HG02885 (cell line): Measurements from ENCODE around the gene HOATZ.
A peak's percentile ranks its signal among the peaks of the same experiment; 100 is the strongest.

Source experiments
- ATAC-seq: cut with Tn5 transposase; IDR thresholded peaks from one replicate; pipeline ENCODE4 v1.9.1; 2021; ENCODE audit warnings: mild to moderate bottlenecking; ENCODE audit not compliant: unreplicated experiment, poor library complexity

Gene HOATZ

DNA sequence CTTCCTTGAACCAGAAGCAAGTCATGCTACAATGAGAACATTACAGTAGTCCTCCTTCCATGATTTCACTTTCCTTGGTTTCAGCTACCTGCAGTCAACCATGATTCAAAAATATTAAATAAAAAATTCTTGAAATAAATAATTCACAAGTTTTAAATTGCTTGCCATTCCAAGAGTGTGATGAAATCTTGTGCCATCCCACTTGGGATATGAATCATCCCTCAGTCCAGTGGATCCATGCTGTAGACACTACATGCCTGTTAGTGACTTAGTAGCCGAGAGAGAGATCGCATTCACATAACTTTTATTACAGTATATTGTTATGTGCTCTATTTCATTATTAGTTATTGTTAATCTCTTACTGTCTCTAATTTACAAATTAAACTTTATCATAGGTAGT, 6.0 kb downstream of the HOATZ start:
- ATAC-seq = no peak

DNA sequence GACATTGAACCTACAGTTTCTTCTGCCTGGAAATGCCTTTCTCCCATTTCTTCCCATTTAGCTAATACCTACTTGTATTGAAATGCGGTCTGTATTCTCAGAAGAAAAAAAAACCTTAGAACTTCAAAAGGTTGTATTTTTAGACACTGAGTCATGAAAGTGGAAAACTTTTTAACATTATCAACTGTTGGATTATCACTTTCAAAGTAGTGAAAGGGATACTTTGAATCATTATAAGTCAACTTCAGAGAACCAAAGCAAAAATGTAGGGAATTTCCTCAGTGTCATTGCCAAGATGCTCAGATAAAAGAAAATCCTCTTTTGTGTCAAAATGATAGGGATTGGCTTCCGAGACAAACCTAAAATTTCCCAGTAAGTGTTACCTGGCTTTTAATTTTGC, 6.6 kb downstream of the HOATZ start:
- ATAC-seq = no peak

DNA sequence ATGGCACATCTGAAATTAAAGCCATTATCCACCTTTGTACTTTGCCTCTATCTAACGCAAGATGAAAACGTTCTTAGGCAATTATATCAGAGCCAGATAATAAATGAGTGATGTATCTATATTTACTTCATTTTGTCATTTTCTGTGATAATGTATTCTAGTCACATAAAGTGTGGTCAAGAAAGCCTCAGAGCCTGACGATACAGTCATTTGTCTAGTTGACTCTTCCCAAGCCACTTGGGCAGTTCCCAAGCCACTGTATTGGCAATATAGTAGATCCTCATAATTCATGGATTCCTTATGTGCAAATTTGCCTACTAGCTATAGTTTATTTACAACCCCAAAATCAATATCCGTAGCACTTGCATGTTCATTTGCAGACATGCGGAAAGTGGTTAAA, 7.8 kb downstream of the HOATZ start:
- ATAC-seq = no peak

DNA sequence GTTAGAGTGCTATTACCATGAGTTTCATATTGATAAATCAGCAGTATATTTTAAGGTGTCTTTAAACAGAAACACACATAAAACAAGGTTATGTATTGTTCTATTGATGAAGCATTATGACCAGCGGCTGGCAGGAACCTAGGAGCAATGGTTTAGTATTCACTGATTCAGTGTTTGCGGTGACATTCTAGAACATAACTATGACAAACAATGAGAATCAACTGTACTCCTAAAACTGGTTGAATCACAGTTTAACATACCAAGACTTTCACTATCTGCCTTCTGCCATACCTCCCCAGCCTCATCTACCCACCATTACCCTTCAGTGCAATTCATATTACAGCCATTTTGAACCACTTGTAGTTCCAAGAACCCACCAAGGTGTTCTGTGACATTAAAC, 8.8 kb downstream of the HOATZ start:
- ATAC-seq = no peak

DNA sequence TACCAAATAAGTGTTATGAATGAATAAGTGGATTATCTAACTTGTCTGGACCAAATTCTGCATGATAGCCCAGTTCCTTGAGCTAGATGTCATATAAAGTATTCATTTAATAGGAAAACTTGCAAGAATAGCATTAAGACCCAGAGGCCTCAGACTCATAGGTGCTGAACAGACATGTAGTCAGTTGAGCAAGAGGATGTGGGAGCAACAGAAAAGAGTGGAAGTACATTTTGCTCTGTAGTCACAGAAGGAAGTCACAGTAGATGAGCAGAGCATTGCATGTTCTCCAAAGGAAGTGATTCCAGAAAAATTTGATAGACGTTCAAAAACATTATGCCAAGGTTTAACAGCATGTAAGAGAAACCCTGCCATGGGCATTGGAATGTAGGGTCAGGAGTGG, 9.5 kb downstream of the HOATZ start:
- ATAC-seq = no peak

DNA sequence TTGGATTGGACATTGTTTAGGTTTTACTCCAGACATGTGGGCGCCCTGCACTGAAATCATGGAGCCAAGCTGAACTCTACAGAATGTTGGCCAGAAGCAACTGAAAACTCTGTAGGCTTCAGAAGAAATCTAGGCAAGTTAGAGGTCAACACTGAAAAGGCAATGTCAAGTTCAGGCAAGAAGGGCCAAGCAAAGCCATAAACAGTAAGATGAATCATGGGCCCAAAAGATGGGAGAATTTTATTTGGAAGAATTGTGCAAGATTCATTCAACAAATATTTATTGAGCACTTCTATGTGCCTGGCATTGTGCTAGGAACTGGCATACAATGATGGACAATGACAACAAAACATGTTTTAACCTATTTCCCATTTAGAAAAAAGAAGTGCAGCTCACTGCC, 10.9 kb downstream of the HOATZ start:
- no peak for ATAC-seq

DNA sequence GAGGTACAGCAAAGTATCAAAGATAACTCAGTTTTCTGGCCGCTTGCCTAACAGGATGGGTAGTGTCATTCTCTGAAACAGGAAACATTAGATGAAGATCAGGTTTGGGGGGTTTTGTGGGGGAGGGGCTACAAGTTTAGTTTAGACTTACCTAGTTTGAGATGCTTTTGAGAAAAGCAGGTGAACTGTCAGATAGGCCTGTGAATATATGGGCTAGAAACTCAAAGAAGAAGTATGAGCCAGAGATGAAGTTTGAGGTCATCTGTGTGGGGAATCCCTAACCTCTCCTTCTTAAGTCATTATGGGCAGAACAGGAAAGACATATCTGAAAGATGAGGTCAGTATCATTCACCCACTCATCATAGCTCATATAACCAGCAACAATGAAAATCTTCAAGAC, 11.9 kb downstream of the HOATZ start:
- ATAC-seq = peak; percentile 80

DNA sequence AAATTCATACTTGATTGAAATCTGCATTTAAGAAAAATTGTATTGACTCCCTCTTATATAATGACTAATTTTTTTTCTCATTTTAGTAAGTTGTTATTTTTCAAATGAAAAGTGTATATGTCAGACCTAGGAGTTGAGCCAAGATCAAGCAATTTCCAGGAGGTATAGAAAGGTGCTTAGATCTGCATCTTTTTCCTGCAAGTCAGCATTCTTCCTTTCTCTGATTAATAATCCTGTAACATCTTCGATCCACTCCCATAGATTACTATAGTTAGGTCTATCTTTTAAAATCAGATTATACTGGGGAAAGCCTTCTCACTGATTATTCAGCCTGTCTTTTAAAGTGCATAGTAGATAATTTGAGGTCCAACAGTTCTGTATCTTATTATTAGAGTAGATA, 12.7 kb downstream of the HOATZ start:
- ATAC-seq = no peak

DNA sequence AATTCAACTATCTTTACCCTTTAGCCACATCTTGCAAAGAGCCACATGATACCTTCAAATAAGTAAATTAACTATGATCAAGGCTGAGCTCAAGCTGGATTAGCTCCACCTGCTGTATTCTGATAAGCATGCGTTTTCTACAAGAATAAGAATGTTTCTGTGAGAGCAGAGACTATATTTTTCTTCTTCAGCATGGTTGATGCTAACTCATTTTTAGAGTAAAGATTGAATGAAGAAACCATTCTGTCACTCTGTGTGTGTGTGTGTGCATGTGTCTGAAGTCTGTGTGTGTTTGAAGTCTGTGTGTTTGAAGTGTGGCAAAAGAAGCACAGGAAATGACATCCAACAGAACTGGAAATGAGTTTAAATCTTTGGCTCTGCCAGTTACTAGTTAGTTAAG, 14.0 kb downstream of the HOATZ start:
- no peak for ATAC-seq

DNA sequence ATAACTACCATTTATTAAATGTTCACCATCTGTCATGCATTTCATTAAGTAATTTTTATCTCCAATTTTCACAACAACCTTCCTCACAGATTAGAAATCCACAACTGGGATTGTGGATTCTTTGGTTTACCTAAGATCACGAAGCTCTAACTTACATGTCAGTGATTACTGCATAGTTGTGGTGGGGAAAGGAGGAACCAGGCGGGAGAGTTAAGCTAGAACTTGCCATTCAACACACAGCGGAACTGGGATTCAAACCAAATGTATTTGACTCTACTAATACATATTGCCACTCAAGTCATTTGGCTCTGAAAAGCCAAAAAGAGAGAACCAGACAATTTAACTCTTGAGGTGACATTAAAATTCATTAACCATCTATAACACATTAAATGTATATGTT, 15.5 kb downstream of the HOATZ start:
- ATAC-seq = no peak

DNA sequence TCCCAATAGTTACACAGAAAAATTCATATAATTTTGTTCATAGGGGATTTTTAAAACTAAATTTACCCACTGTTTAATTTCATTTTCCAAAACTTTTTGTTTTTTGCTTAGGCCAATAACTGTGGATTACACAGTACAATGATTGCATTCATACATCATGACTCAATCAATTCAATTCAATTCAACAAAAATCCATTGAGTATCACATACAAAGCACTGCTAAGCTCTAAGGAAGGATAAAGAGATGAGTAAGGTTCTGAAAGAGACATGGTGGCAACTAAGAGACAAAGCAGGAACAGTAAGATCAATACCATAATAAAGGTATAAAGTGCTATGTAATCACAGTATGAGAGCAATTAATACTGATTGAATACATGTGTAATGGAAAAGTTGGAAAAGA, 16.6 kb downstream of the HOATZ start:
- ATAC-seq = no peak

DNA sequence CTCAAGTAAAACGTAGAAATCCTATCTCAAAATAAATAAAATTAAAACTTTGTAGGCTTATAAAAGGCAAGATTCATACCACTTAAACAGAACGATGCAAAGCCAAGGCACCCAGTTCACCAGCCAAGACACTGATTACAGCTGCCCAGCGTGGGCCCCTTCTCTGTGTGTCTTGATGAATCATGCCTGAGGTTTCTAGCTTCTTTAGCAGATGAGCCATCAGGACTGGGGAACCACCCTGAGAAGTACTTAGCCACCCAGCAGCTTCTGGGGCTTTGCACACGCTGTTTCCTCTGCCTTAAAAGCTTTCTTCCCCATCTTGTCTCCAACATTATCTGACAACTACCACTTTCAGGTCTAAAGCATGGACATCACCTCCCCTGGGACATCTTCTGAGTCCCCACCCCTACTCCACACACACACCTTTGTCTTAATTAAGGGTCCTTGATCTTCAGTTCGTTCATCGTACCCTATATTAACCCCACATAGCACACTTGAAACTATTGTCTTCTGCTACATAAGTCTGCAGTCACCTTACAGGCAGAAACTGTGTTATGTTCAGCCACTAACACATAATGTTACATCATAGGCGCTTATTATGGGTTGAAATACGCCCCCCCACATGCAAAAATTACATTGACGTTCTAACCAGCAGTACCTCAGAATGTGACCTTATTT, 17.2 kb downstream of the HOATZ start:
- peak; percentile 91 for ATAC-seq

DNA sequence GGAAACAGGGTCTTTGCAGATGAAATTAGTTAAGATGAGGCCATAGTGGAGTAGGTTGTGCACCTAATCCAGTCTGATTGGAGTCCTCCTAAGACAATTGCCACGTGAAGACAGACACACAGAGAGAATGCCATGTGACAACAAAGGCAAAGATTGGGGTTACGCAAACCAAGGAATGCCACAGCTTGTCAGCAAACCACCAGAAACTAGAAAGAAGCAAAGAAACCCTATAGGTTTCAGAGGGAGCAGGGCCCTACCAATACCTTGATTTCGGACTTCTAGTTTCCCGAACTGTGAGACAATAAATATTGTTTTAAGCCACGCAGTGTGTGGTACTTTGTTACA, 17.8 kb downstream of the HOATZ start:
- no peak for ATAC-seq

DNA sequence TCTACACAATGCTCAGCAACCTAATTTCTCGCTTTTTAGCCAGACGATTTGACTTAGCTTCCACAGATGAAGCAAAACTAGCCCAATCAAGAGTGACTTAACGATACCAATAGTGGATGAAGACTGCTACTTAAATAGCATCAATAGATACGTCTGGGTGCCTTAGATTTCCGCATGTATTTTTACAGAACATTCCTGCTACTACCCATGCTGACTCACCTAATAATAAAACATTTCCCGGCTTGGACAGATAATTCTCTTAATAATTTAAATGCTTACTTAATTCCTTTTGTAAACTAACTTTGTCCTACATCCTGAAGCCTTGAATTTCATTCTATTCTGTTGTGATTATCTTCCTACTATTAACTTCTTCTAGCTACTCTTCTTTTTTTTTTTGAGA, 20.7 kb downstream of the HOATZ start:
- ATAC-seq = no peak

DNA sequence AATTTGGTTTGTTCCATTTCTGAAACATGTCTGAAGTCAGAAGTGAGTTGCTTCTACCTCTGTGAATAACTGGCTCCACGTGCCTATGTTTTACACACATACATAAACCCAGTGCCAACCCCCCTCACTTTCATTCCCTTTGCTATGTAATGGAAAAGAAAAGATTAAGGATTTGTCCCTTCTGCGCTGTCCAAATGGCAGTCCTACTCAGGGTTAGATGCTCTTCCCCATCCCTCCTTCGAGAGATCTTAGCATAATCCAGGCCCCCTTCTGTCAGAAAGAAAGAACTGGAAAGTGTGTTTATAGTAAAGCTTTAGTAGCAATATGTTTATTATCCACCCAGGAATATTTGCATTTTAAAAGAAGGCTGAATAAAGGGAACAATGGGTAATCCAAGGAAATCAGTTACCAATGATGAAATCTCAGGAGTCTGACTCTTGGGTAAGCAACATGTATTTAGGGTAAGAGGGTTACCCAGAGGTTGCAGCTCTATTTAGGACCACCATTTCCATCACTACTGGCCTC, 22.8 kb downstream of the HOATZ start:
- ATAC-seq = no peak

DNA sequence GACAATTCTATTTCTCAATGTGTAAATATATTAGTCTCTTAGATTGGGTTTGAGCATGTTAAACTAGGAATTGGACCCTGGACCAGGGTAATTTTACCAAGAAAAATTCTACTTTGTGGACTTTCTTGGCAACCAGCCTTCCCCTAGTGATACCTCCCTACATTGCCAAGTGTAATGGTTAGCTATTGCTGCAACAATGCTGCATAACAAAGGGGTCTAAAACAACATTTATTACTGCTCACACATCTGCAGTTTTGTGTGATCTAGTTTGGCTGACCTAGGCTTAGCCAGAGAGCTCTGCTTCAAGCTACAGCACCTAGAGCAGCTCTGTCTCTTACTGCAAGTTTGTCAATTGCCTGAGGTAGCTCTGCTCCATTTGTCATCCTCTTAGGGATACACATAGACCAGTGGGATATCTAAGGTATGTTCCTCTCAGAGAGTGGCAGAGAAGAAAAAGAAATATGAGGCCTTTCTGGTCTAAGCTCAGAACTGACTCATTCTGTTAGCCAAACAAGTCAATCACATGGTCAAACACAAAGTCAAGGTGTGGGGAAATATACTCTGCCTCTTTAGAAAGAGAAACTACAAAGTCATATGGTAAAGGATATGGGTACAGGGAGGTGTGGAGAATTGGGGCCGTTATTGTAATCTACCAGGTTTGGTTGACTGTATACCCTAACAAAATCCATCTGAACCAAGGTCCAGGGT, 24.0 kb downstream of the HOATZ start:
- ATAC-seq = no peak

DNA sequence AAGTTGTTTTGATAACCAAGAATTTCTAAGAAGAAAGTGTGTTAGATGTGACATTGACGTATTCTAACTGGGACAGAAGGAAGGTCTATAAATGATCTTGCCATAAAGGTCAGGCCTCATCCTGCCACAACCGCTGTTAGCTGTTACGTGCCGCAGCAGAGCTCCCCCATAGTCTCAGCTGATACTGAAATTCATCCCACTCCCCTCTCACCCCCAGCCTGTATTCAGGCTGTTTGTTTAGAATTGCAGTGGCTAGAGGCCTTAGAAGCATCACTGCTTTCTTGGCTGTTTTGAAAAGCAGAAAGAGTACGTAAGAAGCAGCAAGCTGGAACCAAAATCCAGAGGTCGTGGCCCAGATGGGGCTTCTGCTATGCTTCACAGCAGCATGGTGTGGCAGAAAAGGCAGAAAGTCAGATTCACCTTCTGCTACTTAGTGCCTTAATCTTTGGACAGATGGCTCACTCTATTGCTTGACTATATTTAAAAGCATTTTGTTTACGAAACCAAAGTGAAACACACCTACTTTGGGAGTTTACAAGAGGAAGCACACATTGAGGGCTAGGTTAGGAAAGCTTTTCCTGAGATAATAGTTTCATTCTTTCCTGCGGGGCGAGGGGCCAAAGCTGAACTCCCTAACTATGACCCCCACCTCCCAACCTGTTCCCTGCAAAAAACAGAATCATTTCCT, 25.0 kb downstream of the HOATZ start:
- ATAC-seq = no peak

DNA sequence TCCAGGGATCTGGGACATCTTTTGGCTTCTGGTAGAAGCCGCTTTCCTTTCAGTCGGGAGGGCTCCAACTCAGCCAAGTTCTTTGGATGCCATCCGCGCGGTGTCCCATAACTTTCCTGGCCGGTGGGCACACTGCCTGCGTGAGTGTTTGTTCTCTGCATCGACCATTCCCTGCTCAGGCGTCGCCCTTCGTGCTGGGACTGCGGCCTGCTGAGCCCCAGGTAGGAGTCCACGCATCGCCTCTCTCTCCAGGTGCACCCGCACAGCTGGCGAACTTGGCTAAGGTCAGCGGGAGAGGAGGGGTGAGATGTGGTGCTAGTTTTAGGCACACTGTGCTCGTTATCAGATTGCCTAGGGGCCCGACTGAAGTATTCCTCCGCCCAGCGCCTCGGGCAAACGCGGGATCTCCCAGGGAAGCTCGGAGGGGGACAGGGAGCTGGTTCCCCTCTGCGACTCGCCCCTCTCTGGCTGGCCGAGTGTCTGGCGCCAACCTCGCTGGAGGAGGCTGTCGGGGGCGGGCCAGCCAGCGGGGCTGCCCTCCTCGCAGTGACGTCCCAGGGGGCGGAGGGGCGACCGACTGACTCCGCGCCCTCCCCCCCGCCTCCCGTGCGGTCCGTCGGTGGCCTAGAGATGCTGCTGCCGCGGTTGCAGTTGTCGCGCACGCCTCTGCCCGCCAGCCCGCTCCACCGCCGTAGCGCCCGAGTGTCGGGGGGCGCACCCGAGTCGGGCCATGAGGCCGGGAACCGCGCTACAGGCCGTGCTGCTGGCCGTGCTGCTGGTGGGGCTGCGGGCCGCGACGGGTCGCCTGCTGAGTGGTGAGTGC, 25.7 kb downstream of the HOATZ start, which contains the start of gene LAYN:
LAYN (plus strand) TSS at position 607 of the 823 bp plus-strand sequence; CDS start at position 731, 124 bp downstream.
- ATAC-seq = no peak

DNA sequence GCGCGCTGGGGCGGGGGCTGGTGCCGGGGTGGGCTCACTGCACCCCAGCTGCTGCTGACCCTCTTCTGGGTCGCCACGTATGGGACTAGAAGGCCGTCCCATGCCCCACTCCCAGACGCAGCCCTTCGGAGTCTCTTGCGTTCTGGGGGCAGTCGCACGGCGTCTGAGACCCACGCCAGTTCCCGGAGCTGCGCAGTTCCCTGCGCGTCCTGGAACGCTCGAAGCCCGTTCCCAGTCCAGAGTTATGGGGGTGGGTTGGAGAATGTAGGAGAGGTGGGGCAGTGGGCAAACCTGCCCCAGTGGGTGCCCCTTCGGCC, 26.3 kb downstream of the HOATZ start:
- ATAC-seq = no peak

DNA sequence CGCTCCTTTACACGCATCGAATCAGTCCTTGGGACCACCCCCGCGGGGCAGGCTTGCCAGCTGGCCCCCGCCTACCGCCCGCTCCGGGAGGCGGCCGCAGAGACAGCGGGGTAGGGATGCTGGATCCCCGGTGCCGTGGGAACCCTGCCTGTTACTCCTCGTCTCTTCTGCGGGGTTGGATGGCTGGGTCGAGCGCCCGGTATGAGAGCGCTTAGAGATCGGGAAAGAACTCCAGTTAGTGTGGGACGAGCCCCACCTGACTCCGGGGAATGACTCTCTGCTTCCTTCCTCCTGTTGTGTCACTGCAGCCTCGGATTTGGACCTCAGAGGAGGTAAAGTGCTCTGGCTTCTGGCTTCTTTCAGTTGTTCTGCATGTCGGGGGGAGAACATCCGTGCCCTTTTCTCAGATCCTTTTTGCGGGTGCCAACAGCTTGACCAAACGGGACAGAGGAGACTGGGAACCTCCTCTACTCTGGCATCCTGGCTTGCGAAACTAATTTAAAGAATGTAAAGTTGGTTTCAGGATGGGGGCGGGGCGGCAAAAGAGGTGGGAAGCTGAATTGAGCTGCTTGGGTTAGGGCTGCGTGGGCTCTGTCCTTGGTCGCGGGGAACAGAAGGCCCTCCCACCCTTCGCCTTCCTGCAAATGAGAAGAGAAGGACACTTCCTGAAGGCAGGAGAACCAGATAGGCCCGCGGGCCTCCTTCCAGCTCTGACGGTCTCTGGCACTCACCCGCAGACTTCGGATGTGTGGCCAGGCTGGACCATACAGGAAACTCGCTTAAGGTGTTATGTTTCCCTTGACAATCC, 26.9 kb downstream of the HOATZ start:
- ATAC-seq = no peak
